Stimulated activated naive CD4-positive, alpha-beta T cell treated with Interleukin-2 at 50 U/mL for 16 hours (primary cell): ENCODE results near the gene SHB.

Experiments
- DNase-seq: peaks from one replicate; lab custom pipeline; 2025; lab: John Stamatoyannopoulos, UW

SHB gene

DNA sequence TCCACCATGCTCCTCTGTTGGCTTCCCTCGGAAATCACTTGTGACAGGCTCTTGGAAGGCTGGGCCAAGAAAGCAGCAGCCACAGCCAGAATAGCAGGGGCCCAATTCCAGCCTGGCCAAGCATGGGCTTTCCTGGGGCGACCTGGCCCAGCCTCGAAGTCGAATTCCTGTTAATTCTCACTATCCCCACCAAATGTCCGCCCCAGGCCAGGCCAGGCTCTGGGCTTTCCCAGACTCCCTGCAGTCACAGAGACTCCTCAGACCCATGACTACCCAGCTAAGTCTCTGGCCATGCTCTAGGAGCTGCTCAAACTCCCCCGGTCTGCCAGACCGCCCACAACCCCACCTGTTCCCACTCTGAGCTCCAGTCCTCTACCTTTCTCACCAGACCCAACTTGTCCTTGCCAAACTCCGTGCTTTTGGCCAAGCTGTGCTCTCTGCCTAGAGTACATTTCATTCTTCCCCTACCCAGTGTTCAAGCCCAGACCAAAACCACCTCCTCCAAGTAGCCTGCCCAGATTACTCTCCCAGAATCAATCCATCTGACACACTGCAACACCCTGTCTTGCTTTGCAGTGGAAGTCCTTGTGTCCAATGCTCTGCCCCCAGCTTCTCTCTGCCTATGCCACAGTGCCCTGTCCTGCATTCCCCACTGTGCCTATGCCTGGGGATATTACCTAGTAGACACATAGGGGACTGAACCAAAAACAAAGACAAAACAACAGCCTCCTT is 26.2 kb downstream of the SHB start:
- DNase-seq = no peak

DNA sequence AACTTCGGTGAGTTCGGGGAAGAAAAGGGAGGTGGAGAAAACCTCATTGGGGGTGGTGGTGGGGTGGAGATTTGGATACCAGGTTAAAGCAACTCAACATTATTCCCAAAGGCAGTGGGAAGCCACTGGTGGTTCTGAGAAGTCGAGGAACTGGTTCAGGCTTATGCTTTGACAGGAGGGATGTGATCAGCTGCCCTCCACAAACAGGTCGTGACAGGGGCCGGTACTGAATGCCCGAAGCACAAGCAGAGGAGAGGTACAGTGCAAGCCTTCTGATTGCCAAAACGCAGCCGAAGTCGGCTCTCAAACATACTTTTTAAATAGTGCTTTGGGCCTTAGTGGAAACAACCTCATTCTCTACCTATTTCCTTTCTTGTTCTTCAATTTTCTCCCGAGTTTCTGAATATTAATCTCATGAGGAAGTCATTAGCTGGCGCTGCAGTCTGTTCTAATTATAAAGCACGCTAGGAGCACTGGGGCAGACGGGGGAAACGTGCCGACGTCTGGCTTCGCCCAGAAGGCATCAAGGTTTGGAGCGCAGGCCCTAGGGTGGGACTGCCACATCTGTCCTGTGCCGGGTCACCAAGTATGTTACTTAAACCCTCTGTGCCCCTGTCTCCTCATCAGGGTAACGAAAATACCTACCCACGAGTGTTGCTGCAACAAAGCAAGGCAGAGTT is 27.3 kb downstream of the SHB start:
- no peak for DNase-seq

DNA sequence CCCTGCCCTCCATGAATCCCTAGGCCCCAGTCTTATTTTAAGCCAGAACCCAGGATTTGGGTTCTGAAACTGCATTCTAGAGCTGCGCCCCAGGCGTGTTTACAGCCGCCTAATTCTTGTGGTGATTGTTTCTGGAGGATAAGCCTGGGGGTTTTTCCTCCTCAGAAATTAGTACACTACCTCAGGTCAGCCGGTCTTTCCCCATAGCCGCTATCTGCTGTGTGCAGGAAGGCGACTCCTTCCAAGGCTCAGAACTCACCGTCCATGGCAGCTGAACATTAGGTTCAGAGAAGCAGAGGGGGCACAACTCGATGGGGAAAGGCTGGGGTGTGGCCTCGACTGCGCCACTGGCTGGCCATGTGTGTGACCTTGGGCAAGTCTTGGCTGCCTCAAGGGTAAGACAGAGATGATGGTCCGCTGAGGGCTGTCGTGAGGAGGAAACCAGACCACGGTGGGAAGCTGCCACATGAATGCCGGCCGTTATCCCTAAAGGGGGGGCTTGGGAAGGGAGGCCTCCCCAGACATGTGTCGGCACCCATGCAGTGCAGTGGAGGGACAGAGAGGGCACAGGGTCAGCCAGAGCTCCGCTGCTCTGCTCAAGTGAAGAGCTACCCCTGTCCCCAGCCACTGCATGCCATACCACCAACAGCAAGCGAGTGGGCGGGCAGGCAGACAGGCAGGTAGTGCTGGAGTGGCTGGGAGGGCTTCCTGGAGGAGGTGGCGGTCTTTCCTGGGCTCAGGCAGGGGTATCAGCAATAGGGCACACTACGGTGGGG is 28.9 kb downstream of the SHB start:
- no peak for DNase-seq

DNA sequence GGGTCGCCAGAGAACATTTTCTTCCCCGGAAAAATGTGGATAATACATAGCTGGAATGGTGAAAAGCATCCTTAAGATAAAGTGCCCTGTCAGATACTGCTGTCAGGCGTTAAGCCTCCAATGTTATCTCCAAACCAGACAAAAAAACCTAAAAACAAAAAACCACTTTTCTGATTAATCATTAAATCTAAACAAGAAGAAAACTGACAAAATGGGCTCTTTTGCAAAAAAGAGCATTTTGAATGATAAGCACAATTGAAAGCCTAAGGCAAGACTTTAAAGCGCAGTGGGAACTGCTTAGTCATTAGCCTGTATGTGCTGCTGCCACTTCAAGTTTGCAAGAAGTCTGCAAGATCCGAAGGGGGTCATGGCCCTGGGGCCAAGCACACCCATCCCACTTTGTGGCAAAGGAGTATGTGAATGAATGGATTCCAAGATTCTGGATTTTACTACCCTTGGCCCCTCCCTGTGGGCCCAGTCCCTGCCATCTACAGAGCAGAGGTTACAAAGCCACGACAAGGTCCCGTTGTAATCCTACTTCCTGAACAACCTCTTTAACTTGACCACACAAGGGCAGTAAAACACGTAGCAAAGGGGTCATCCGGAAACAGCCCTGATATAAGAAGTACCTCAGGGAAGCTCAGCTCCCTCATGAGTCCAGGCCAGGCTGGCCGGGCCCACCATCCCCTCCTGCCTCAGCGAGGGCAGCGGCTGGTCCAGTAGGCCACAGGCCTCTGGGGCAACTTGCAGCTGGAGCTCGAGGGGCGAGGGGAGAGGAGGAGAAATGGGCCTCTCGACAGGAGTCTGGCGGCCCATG is 29.7 kb downstream of the SHB start:
- no peak for DNase-seq

DNA sequence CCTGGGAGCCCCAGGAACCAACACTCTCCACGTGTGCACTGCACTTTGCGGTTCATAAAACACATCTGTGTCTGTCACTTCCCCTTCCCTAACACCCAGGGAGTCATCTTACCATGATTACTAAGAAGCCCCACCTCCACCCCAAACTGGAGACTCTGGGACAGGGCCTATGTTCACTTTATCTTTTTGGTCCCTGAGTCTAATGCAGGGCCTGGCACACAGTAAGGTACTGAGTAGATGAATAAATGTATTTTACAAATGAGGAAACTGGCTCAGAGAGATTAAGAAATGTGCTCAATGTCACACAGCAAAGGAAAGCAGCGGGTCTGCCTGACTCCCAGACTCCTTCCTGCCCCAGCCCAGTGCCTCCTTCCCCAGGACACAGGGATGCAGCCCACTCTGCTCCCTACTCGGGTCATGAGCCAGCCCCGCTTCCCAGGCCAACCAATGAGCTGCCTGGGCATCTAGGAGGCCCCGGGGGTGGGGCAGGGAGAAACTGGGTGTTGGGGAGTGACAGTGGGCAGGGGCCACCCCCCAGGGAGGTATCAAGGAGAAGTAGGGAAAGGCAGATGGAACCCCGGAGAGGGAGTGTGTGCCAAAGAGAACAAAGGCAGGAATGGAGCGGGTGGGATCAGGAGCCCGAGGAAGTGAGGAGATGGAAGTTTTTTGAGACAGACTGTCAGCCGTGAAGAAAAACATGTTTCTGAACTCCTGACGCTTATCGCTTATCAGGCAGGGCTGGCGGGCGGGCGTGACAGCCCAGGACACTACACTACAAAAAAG is 30.5 kb downstream of the SHB start:
- no peak for DNase-seq

DNA sequence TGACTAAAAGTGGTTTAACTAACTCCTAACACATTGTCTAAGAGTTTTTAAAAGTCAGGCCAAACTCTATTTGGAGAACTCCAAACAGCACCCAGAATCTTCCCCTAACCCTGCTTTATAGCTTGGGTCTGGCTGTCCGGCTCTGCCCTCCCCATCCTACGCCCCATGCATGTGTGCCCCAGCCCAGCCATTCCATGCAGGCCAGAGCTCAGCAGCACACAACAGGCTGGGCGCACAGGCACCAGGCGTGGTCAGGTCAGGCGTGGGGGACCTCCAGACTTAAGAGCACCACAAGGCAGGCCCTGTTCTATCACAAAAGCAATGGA is 31.1 kb downstream of the SHB start:
- no peak for DNase-seq

DNA sequence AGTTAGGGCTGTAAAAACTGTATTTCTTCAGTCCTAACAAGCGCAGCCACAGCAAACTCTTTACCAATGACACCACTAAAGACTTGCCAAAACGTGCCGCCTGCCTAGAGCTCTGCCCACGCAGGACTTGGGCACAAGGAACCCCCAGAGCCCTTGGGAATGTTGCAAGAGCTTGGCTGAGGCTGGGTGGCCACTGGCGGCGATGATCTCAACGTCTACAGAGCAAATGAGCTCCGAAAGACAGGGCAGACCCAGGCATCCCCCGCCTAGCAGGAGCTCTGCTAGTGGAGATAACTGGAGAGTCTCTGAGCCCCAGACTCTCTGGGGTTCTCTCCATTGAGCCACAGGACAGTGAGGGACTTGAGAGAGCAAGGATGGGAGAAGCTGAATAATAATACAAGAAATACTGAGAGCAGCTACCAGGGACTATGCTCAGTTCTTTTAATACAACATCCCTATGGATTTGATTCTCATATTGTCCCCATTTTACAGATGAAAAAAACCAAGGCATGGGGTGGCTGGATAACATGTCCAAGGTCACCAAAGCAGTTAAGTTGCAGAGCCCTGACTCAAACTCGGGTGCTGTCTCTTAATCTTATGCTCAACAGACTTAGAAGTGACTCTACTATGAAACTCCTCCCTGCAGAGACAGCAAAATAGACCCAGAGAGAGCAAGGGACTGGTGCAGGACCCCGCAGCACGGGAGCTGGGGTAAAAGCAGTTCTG is 32.5 kb downstream of the SHB start:
- DNase-seq = no peak

DNA sequence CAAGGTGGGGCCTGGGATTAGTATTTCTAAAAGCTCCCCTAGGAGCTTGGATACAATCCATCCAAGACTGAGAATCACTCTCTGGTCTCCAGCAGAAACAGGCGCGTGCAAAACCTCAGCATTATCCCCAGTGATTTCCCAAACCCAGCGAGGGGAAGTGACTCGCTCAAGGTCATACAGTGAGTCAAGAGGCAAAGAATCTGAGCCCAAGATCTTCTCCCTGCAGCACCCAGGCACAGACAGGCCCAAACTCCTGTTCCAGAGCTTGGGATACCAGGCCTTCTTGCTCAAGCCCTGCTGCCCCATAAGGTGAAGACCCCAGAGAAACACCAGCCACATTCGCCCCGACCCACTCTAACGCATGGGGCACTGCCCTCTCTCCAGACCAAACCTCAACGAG is 33.2 kb downstream of the SHB start:
- DNase-seq = no peak

DNA sequence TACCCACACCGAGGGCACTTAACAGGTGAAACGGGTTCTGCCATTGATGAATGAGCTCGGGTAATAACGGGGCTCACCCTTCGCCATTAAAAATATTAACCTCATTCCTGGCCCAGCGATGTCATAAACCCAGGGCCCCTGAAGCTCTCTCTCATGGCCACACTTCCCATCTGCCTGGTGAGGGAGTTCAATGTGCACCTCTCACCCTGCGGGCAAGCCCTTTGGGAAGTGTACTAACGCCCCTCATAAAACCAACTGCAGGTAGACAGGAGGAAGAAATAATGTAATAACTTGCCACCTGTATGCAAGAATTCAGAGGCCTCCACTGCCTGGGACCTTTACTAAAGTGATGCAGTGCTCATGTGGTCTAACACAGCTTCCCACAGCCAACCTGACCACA is 35.1 kb downstream of the SHB start:
- no peak for DNase-seq

DNA sequence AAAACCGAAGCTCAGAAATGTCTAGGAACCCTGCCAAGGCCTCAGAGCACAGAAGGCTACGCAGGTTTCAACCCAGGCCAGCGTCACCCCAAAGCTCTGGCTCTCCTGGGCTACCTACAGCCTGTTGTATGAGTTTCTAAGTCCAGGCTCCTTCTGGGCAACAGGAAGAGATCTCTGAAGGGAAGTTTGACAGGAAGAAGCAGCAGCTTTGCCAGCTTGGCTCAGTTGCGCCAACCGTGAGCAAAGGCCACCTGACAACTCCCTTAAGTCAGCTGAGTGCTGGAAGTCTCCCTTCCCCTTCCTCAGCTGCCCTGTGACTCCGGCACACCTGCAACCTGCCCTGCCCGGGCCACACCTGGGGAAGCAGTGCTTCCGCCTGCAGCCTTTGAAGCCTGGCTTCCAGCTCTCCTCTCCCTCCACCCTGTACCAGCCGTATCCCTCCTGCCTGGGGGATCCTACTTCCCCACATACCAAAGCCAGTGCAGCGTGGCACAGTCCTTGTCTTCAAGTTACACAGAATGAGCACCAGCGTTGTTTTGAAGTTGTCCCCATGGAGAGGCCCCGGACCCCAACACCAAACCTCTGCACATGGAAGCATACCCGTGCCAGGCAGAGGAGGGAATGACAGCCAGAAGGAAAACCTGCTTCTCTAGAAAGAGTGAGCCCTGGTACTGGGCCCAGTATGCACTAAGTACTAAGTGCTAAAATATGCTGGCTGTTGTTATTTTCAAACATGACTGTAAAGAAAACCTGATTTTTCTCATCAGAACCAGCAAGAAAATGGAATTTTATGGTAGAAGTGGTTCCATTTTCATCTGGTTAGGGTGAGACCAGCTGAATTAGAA is 36.5 kb downstream of the SHB start:
- DNase-seq = no peak

DNA sequence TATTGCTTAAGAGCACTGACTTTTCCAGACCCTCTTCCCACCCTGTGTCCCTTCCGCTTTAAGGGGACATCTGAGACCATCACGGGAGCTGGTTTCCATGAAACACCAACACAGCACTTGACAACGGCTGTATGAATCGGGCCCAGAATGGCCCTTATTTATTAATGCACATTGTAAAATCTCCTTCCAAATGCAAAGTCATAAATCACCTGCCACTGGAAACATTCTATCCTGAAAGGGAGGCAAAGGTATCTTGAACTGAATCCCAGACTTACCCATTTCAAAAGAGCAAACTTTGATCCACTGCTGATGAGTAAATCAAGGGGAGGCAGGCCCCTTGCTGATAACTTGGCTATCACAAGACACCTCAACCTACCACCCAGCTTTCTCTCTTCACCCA is 37.4 kb downstream of the SHB start:
- no peak for DNase-seq

DNA sequence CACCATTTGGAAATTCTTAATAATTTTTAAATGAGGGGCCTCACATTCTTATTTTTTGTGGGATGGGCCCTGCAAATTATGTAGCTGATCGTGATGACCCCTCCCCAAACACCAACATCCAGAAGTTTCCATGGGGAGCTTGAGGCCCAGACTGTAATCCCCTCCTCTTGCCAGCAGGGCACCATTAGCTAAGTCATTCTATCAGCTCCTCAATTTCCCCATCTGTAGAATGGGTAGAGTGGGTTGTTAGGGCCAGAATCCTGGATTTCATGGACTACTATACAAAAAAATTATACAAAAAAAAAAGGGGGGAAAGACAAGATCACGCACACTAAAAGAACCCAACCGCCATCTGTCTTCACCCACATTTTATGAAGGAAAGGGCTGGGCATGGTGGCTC is 38.4 kb downstream of the SHB start:
- no peak for DNase-seq

DNA sequence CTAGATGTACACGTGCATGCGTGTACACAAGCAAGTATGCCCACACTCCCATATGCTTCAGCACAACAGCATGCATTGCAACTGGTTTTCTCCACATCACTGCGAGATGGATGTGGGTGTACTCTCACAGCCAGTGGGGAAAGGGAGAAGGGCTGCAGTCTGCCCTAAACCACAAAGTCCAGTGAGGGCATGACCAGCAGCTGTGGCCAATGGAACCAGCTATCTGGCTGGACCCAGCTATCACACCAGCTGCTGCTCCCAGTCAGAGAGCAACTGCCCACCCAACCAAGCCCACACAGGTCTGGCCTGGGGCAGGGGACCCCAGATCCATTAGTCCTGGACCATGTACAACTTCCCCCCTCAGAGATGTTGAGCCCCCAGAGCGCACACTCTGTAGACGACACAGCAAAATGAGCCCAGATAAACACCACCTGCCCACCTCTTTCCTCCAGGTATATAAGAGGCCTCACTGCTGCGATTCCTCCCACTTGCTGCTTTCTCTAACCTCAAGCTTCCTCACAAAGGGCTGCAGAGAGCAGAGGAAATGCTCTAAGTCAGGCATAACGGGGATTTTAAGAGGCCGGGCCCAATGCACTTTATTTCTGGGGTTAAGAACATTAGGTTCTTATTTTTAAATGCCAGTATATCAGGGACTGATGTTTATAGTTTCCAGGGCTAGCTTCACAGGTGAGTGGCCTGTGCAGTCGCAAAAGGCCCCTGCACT is 39.0 kb downstream of the SHB start:
- no peak for DNase-seq

DNA sequence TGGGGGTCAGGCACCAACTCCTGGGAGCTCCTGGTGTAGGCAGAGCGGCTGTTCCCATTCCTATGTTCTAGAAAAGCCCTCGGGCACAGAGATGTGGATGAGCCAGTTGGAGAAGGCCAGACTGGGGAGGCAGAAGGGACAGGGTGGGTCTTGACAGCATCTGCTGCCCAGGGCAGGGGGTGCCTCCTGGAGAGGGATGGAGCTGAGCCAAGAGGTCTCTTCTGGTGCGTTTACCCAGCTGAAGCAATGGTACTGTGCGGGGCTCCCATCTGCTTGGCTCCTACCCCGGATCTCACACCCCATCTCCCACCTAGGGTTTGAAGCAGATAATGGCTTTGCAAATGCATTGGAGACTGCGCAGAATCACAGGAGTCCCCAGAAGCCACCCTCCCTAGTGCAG is 41.3 kb downstream of the SHB start:
- no peak for DNase-seq

DNA sequence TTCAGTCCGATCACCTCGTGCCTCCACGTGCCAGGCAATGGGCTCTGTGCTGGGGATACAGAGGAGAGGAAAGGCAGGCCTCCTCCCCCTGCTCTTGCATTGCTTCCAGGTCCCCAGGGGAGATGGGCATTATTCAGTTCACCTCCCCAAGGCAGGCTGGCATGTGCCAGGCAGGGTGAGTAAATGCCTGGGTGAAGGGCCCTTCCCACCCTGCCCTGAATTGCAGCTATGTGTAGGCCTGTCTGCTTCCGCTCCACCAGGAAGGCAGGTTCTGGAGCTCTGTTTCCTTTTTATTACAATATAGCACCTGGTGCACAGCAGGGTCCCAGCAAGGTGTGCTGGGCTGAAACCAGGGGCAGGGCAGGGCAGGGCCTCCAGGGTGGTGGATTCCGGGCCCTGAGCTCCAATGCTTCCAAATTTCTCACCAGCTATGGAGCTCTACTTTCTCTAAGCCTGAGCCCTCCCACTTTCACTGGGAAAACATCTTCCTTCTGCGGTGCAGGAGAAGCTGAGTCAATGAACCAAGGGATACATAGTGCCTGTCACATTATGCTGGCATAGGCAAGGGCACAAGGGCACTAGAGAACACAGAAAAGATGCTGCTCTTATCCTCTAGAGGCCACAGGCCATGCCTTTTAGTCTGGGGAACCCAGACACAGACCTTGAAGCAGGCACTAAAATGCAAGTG is 42.0 kb downstream of the SHB start:
- no peak for DNase-seq

DNA sequence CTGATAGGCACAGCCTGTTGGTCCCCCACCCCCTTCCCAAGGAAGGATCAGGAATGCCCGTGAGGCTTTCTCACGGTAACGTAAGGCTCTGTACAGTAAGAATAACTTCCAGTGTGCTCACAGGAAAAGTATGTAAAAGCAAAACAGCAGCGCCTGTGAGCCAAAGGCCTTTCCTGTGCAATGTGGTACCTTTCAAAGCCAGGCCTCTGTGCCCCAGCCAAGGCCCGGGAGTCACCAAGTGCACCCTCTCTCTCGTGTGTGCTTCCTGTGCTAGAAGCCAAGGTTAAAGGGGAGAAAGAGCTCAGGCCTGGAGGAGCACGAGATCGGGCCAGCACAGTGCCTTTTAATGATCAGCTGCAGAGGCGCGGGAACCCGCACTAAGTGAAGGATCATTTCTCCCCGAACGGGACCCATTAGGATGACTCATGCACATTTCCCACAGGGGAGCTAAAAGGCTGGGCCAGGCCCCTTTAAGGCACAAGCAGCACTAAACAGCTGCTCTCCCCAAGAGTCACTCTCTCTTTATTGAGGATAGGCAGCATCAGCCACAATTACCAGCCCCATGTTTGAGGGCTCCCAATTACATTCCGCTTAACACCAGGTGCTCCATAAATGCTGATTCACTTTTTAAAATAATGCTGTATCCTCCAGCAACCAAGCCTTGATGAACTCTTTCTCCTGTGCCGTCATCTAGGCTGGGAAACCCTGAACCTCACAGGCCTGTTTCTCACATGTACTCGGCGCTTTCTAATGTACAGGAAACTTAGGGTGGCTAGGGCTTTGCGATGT is 42.8 kb downstream of the SHB start:
- no peak for DNase-seq

DNA sequence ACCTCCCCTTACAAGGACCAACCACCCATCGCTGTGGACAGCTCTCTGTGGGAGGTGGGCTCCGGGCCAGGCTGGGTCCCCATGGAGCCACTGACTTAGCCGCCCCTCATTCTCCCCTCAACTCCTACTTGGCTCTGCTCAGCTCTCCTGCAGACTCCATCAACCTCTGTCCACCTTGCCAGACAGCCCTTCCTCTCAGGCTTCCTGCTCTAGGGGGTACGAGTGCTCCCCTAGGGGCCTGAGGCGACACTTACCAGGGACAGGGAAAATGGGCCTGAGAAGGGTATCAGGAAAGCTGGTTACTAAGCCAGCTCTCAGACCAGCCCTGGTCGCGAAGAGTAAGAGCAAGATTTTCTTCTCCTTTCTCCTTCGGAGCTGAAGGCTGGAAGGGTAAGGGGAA is 43.9 kb downstream of the SHB start:
- no peak for DNase-seq
